ENCODE results near the gene OXCT2. TPM values are rescaled to one million over a fixed set of nuclear protein-coding genes. Genes with fewer than 3 reads are reported as not detected.

OXCT2 gene
- 2.2 and 2.4 TPM in 2 replicates for total RNA-seq

GRCh38 chr1:39771022-39771532 is at the start of gene OXCT2:
Gene OXCT2 (minus strand): TSS chr1:39771348. CDS start chr1:39771255, 93 bp downstream.

GRCh38 chr1:39788758-39789570 is 17.8 kb upstream of the OXCT2 start, which contains the start of gene BMP8B:
Gene BMP8B (minus strand): TSS chr1:39788865. CDS start chr1:39788485, 380 bp downstream.

GRCh38 chr1:39738622-39739366 is 32.4 kb downstream of the OXCT2 start, which contains the start of gene PPIE:
Gene PPIE (plus strand): TSS chr1:39738882. CDS start chr1:39738901, 19 bp downstream.

Other genes starting within 250 kb of the OXCT2 start
- gene PABPC4, start 194.6 kb downstream of the OXCT2 start, total RNA-seq, result 130 and 214 TPM in 2 replicates
- 2.5 and 8.6 TPM in 2 replicates for gene HEYL, start 131.7 kb downstream of the OXCT2 start, total RNA-seq
- gene NT5C1A, start 99.2 kb downstream of the OXCT2 start, total RNA-seq, result not detected in 2 replicates
- gene HPCAL4, start 79.9 kb downstream of the OXCT2 start, total RNA-seq, result under 0.01 TPM in 1 of 2 replicates, not detected in the other
- gene PPIE, start 32.5 kb downstream of the OXCT2 start, total RNA-seq, result 33.2 and 39.0 TPM in 2 replicates
- gene BMP8B, start 17.5 kb upstream of the OXCT2 start, total RNA-seq, result under 0.01 TPM in 1 of 2 replicates, not detected in the other
- gene TRIT1, start 112.2 kb upstream of the OXCT2 start, total RNA-seq, result 9.6 and 11.3 TPM in 2 replicates
- 0.54 and 0.81 TPM in 2 replicates for gene MYCL, start 130.6 kb upstream of the OXCT2 start, total RNA-seq
- 2.2 and 5.0 TPM in 2 replicates for gene MFSD2A, start 183.8 kb upstream of the OXCT2 start, total RNA-seq

All from cardiac atrium fibroblast (primary cell).